ENCODE results near the gene PSMB3. TPM values are rescaled to one million over a fixed set of nuclear protein-coding genes. Genes with fewer than 3 reads are reported as not detected.

Gene PSMB3
- polyA plus RNA-seq, 1 of the 3 experiments (the other 2 are of a cell fraction), result 533 TPM

DNA sequence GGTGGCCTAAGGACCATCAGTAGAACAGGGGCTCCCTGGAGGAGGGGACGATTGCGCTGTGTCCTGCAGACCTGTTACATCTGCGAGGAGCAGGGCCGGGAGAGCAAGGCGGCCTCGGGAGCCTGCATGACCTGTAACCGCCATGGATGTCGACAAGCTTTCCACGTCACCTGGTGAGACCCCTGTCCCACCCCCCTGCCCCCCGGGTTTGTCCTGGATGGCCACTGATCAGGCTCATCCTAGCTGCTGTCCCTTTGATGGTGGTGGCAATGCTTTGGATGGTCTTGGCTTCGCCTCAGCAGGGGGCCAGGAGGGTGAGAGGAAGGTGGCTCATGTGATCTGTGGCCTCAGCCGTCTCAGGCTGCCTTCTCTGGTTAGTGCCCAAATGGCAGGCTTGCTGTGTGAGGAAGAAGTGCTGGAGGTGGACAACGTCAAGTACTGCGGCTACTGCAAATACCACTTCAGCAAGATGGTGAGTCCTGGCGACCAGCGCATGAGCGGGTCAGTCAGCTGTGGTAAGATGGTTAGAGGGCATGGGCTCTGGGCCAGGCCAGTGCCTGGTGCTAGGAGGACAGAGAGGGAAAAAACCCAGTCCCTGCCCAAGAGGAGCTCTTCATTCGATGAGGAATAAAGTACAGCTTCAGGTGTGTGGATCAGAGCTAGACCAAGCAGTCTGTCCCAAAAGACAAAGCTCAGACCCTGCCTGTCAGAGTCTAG lies 43.3 kb upstream of the PSMB3 start:
- Histone ChIP-seq H3F3A (replicated peaks; ENCODE audit: insufficient read depth) (peaks cover 7% of the 10 kb centered on the region), H3K4me1 (ENCODE audit: control insufficient read depth in 1 of 2, insufficient read depth in 2 of 2, low read depth in 1 of 2, low read length in 1 of 2) (peaks cover 6 to 21% of the 10 kb centered on the region in 2 experiments; a peak in 2 of 4 replicates), H3K9me3 (no peaks in the 10 kb centered on the region), H3K36me3 (replicated peaks in 1 of 2; ENCODE audit: control insufficient read depth in 1 of 2, insufficient read depth in 2 of 2, low read length in 1 of 2) (peaks cover 16 to 53% of the 10 kb centered on the region in 2 experiments), H3K27ac (ENCODE audit: low read depth in 2 of 2, low read length in 1 of 2) (no peak overlapping the region; a peak in 1 of 4 replicates), H3K9me2 (no peaks in the 10 kb centered on the region), H3K4me3 (ENCODE audit: low read depth in 2 of 2, low read length in 1 of 2) (no peak overlapping the region), H4K20me1 (ENCODE audit: insufficient read depth) (peaks cover 9% of the 10 kb centered on the region; the same call in 1 of the 2 replicates), H3K4me2 (no peak overlapping the region), H3K27me3 (ENCODE audit: insufficient read depth) (no peaks in the 10 kb centered on the region), H3K79me2 (ENCODE audit: insufficient read depth) (peaks cover 41% of the 10 kb centered on the region; the same call in 1 of the 2 replicates), H3K9ac (no peak overlapping the region), H2AFZ (ENCODE audit: low read depth) (no peak overlapping the region)
- TF ChIP-seq, protein P1, sequence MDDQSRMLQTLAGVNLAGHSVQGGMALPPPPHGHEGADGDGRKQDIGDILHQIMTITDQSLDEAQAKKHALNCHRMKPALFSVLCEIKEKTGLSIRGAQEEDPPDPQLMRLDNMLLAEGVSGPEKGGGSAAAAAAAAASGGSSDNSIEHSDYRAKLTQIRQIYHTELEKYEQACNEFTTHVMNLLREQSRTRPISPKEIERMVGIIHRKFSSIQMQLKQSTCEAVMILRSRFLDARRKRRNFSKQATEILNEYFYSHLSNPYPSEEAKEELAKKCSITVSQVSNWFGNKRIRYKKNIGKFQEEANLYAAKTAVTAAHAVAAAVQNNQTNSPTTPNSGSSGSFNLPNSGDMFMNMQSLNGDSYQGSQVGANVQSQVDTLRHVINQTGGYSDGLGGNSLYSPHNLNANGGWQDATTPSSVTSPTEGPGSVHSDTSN (IDR thresholded peaks at IDR 0.05), result no peak
- no peak for TF ChIP-seq EZH2phosphoT487 (IDR thresholded peaks at IDR 0.05; ENCODE audit: borderline replicate concordance, low read depth)
- ChIA-PET CTCF (interaction anchor here (0.9 to 3.1 kb wide), 4 partner anchors 15 to 41 kb away, joined by 3 to 15 read pairs (median 6); no protein-coding TSS in a partner anchor), POLR2A (no interaction called here)
- DNase-seq, result no peak
- WGBS (ENCODE audit: low lambda C conversion rate), result 96% methylated on average over 13 of the region's 18 CpGs

DNA sequence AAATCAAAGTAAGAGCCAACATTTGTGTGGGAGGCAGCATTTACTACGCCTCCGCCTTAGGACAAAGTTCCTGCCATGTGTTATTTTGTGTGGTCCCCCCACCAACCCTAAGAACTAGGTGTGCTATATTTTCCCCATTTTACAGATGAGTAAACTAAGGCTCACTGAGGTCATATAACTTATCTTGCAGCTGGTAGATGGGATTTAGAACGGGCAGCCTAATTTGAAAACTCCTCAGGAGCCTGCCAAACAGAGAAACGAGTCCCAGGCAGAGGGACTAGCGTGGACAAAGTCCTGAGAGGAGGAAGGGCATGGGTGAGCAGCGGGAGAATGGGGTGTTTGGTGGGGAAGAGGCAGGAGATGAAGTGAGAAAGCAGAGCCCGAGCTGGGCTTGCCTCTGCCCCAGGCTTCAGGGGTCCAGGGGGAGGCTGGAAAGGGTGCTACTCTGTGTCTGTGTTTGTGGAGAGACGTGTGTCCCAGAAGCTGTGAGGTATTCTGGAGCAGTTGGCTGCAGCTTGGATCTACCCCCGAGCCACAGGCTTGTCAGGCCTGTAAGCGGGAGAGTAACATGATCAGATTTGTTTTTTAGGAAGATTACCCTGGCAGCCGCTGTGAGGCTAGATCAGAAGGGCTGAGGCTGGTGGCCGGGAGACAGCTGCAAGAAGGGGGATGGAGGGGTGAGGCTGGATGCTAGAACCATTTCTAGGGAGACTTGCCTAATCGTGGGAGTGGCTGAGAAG lies 42.5 kb upstream of the PSMB3 start:
- no peaks in the 10 kb centered on the region for H3K9me2 ChIP-seq
- CTCF ChIA-PET, result interaction anchor here (0.7 to 3.1 kb wide), 8 partner anchors 14 to 107 kb away, joined by 3 to 15 read pairs (median 4); no protein-coding TSS in a partner anchor
- H3K4me2 ChIP-seq, result no peak overlapping the region
- peaks cover 34% of the 10 kb centered on the region; the same call in 1 of the 2 replicates for H3K79me2 ChIP-seq (ENCODE audit: insufficient read depth)
- no peaks in the 10 kb centered on the region for H3K27me3 ChIP-seq (ENCODE audit: insufficient read depth)
- H2AFZ ChIP-seq (ENCODE audit: low read depth), result no peak overlapping the region
- H3K9ac ChIP-seq, result no peak overlapping the region
- H4K20me1 ChIP-seq (ENCODE audit: insufficient read depth), result peaks cover 9% of the 10 kb centered on the region; the same call in 1 of the 2 replicates
- 86% methylated on average over 13 of the region's 13 CpGs for WGBS (ENCODE audit: low lambda C conversion rate)
- no peak for DNase-seq
- peaks cover 20 to 58% of the 10 kb centered on the region in 2 experiments for H3K36me3 ChIP-seq (replicated peaks in 1 of 2; ENCODE audit: control insufficient read depth in 1 of 2, insufficient read depth in 2 of 2, low read length in 1 of 2)
- no peak for TF ChIP-seq CHD2 (IDR thresholded peaks at IDR 0.05; ENCODE audit: low read length, partially characterized antibody)
- no peak for TF ChIP-seq POLR2AphosphoS5 (IDR thresholded peaks at IDR 0.05; ENCODE audit: low read depth, low read length)
- no peak for TF ChIP-seq FOSL2 (IDR thresholded peaks at IDR 0.05; ENCODE audit: borderline replicate concordance, low read depth)
- TF ChIP-seq TEAD4 (IDR thresholded peaks at IDR 0.05; ENCODE audit: borderline replicate concordance, insufficient read depth), result no peak
- TF ChIP-seq EZH2phosphoT487 (IDR thresholded peaks at IDR 0.05; ENCODE audit: borderline replicate concordance, low read depth), result no peak
- no peak for TF ChIP-seq SIN3A (IDR thresholded peaks at IDR 0.05; ENCODE audit: borderline replicate concordance, low read depth, low read length)
- no peak for TF ChIP-seq NFIC (IDR thresholded peaks at IDR 0.05; ENCODE audit: borderline replicate concordance)
- TF ChIP-seq YY1 (IDR thresholded peaks at IDR 0.05; ENCODE audit: low read depth), result no peak
- TF ChIP-seq, protein P2, sequence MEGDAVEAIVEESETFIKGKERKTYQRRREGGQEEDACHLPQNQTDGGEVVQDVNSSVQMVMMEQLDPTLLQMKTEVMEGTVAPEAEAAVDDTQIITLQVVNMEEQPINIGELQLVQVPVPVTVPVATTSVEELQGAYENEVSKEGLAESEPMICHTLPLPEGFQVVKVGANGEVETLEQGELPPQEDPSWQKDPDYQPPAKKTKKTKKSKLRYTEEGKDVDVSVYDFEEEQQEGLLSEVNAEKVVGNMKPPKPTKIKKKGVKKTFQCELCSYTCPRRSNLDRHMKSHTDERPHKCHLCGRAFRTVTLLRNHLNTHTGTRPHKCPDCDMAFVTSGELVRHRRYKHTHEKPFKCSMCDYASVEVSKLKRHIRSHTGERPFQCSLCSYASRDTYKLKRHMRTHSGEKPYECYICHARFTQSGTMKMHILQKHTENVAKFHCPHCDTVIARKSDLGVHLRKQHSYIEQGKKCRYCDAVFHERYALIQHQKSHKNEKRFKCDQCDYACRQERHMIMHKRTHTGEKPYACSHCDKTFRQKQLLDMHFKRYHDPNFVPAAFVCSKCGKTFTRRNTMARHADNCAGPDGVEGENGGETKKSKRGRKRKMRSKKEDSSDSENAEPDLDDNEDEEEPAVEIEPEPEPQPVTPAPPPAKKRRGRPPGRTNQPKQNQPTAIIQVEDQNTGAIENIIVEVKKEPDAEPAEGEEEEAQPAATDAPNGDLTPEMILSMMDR (IDR thresholded peaks at IDR 0.05), result no peak
- TF ChIP-seq, protein P3, sequence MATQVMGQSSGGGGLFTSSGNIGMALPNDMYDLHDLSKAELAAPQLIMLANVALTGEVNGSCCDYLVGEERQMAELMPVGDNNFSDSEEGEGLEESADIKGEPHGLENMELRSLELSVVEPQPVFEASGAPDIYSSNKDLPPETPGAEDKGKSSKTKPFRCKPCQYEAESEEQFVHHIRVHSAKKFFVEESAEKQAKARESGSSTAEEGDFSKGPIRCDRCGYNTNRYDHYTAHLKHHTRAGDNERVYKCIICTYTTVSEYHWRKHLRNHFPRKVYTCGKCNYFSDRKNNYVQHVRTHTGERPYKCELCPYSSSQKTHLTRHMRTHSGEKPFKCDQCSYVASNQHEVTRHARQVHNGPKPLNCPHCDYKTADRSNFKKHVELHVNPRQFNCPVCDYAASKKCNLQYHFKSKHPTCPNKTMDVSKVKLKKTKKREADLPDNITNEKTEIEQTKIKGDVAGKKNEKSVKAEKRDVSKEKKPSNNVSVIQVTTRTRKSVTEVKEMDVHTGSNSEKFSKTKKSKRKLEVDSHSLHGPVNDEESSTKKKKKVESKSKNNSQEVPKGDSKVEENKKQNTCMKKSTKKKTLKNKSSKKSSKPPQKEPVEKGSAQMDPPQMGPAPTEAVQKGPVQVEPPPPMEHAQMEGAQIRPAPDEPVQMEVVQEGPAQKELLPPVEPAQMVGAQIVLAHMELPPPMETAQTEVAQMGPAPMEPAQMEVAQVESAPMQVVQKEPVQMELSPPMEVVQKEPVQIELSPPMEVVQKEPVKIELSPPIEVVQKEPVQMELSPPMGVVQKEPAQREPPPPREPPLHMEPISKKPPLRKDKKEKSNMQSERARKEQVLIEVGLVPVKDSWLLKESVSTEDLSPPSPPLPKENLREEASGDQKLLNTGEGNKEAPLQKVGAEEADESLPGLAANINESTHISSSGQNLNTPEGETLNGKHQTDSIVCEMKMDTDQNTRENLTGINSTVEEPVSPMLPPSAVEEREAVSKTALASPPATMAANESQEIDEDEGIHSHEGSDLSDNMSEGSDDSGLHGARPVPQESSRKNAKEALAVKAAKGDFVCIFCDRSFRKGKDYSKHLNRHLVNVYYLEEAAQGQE (IDR thresholded peaks at IDR 0.05; ENCODE audit: low read depth, low read length), result no peak
- no peak for TF ChIP-seq ELF1 (IDR thresholded peaks at IDR 0.05)
- no peak for TF ChIP-seq NRF1 (IDR thresholded peaks at IDR 0.05; ENCODE audit: low read depth, low read length)
- TF ChIP-seq TAF1 (IDR thresholded peaks at IDR 0.05; ENCODE audit: borderline replicate concordance, low read depth, low read length), result no peak
- TF ChIP-seq MXI1 (IDR thresholded peaks at IDR 0.05; ENCODE audit: low read depth, low read length), result no peak
- TF ChIP-seq FOXJ3 (CRISPR knock-in tag; IDR thresholded peaks at IDR 0.05), result no peak
- H3F3A ChIP-seq (replicated peaks; ENCODE audit: insufficient read depth), result peaks cover 7% of the 10 kb centered on the region
- H3K4me3 ChIP-seq (ENCODE audit: low read depth in 2 of 2, low read length in 1 of 2), result no peak overlapping the region
- H3K9me3 ChIP-seq, result no peaks in the 10 kb centered on the region
- POLR2A ChIA-PET, result interaction anchor here (1.2 kb wide), 1 partner anchor 10 kb away, joined by 3 read pairs; no protein-coding TSS in a partner anchor
- no peak overlapping the region for H3K27ac ChIP-seq (ENCODE audit: low read depth in 2 of 2, low read length in 1 of 2)
- H3K4me1 ChIP-seq (ENCODE audit: control insufficient read depth in 1 of 2, insufficient read depth in 2 of 2, low read depth in 1 of 2, low read length in 1 of 2), result peaks cover 6 to 18% of the 10 kb centered on the region in 2 experiments; a peak in 2 of 4 replicates

Data from SK-N-SH (cell line).